OCI-LY7 (cell line): ENCODE data around the gene CLDN8.

Experiments
- CTCF ChIP-seq: fragments of 200-600 bp; sonication (generic); conservative IDR thresholded peaks from 2 replicates; pipeline ENCODE4 v1.5.1; 2014; ENCODE audit warnings: mild to moderate bottlenecking, antibody characterized with exemption, low read length, moderate library complexity, mixed read lengths
- EZH2phosphoT487 ChIP-seq: fragments of 200-600 bp; sonication (generic); IDR thresholded peaks from 2 replicates; pipeline ENCODE4 v1.6.1; 2018; ENCODE audit warnings: low read depth, borderline replicate concordance, mild to moderate bottlenecking, mixed run types, antibody characterized with exemption, low read length, moderate library complexity, mixed read lengths

- TF ChIP-seq CTCF: no peak
- no peak for TF ChIP-seq EZH2phosphoT487
Measured at GRCh38 chr21:30234050-30234449, 18.2 kb upstream of the CLDN8 start.
